Neural progenitor cell (in vitro differentiated cells): ENCODE results near the gene SUGCT. TPM values are rescaled to one million over a fixed set of nuclear protein-coding genes. Genes with fewer than 3 reads are reported as not detected.
A peak's percentile ranks its signal among the peaks of the same experiment; 100 is the strongest.

Experiments used
- DNase-seq: peaks from one replicate; pipeline ENCODE4 v3.0.0-alpha.2; 2016; ENCODE audit warnings: low spot score
- H2AFZ ChIP-seq: fragments of 200-600 bp; sonication (generic); replicated peaks from 2 replicates; pipeline ENCODE4 v1.6.1; 2016; ENCODE audit warnings: antibody characterized with exemption
- H3F3A ChIP-seq: fragments of 200-600 bp; sonication (generic); 2 replicates; pipeline ENCODE4 v1.6.1; 2016; ENCODE audit warnings: antibody characterized with exemption, low read depth
- H3K27ac ChIP-seq: fragments of 200-600 bp; sonication (generic); 2 replicates; pipeline ENCODE4 v1.5.1; 2016; ENCODE audit warnings: mild to moderate bottlenecking
- H3K27me3 ChIP-seq: fragments of 200-600 bp; sonication (generic); 2 replicates; pipeline ENCODE4 v1.6.1; 2016; ENCODE audit warnings: mild to moderate bottlenecking, moderate library complexity
- H3K36me3 ChIP-seq: fragments of 200-600 bp; sonication (generic); 2 replicates; pipeline ENCODE4 v1.5.1; 2016
- H3K4me1 ChIP-seq: fragments of 200-600 bp; sonication (generic); 2 replicates; pipeline ENCODE4 v1.6.1; 2016; ENCODE audit warnings: mixed run types
- H3K4me2 ChIP-seq: fragments of 200-600 bp; sonication (generic); 2 replicates; pipeline ENCODE4 v1.6.1; 2016
- H3K4me3 ChIP-seq: fragments of 200-600 bp; sonication (generic); 2 replicates; pipeline ENCODE4 v1.5.1; 2016
- H3K79me2 ChIP-seq: fragments of 200-600 bp; sonication (generic); 2 replicates; pipeline ENCODE4 v1.6.1; 2016; ENCODE audit warnings: low read depth
- H3K9ac ChIP-seq: fragments of 200-600 bp; sonication (generic); 2 replicates; pipeline ENCODE4 v1.6.1; 2016
- H3K9me3 ChIP-seq: fragments of 200-600 bp; sonication (generic); 2 replicates; pipeline ENCODE4 v1.5.1; 2016; ENCODE audit warnings: low read depth
- H4K20me1 ChIP-seq: fragments of 200-600 bp; sonication (generic); 2 replicates; pipeline ENCODE4 v1.6.1; 2016; ENCODE audit warnings: low read depth
- H3K27ac Mint-ChIP-seq: 3 replicates; pipeline ENCODE4 v1.8.0; 2021; ENCODE audit warnings: mixed read lengths
- H3K27me3 Mint-ChIP-seq: 2 replicates; pipeline ENCODE4 v1.8.0; 2022; ENCODE audit warnings: low read depth, mild to moderate bottlenecking, inconsistent platforms, moderate library complexity, mixed read lengths; ENCODE audit not compliant: insufficient read depth
- H3K36me3 Mint-ChIP-seq: 3 replicates; pipeline ENCODE4 v1.8.0; 2021; ENCODE audit warnings: mixed read lengths
- H3K4me1 Mint-ChIP-seq: 3 replicates; pipeline ENCODE4 v1.8.0; 2021; ENCODE audit warnings: mixed read lengths
- H3K4me3 Mint-ChIP-seq: 3 replicates; pipeline ENCODE4 v1.8.0; 2021; ENCODE audit warnings: mild to moderate bottlenecking, moderate library complexity, mixed read lengths
- H3K9me3 Mint-ChIP-seq: 3 replicates; pipeline ENCODE4 v1.8.0; 2020; ENCODE audit warnings: mixed read lengths
- CTCF ChIP-seq: fragments of 200-600 bp; sonication (generic); IDR thresholded peaks from 2 replicates; pipeline ENCODE4 v1.5.1; 2017; ENCODE audit warnings: antibody characterized with exemption, mild to moderate bottlenecking
- EZH2 ChIP-seq: fragments of 200-600 bp; sonication (generic); IDR thresholded peaks from 2 replicates; pipeline ENCODE4 v1.6.1; 2017; ENCODE audit warnings: antibody characterized with exemption, mild to moderate bottlenecking, moderate library complexity
- EZH2phosphoT487 ChIP-seq: fragments of 200-600 bp; sonication (generic); IDR thresholded peaks from 2 replicates; pipeline ENCODE4 v1.6.1; 2017; ENCODE audit warnings: antibody characterized with exemption
- total RNA-seq: library from RNA; depleted of rRNA; stranded (reverse); fragments of >200 nt; gene quantifications from 2 replicates; pipeline ENCODE4 v1.2.3, GENCODE V29; 2015; ENCODE audit warnings: low replicate concordance

SUGCT gene
- total RNA-seq, 1 donor from 2014 or later, result 10.1 TPM

GRCh38 chr7:40716052-40716451, 581.2 kb downstream of the SUGCT start:
- no peak for DNase-seq
- no peak for TF ChIP-seq EZH2phosphoT487
- H3K27me3 ChIP-seq, result no peaks in the 10 kb centered on the region
- Mint-ChIP-seq H3K4me3 (no peak overlapping the region), H3K27ac (no peak overlapping the region), H3K27me3 (no peaks in the 10 kb centered on the region), H3K9me3 (no peaks in the 10 kb centered on the region), H3K4me1 (peaks cover 4% of the 10 kb centered on the region), H3K36me3 (no peaks in the 10 kb centered on the region)
- no peaks in the 10 kb centered on the region for H3K79me2 ChIP-seq
- H3K9me3 ChIP-seq, result no peaks in the 10 kb centered on the region
- no peak overlapping the region for H3K9ac ChIP-seq
- peaks cover 20% of the 10 kb centered on the region for H3K4me1 ChIP-seq
- H3F3A ChIP-seq, result no peaks in the 10 kb centered on the region
- no peak overlapping the region for H3K4me2 ChIP-seq
- H3K27ac ChIP-seq, result no peak overlapping the region
- no peaks in the 10 kb centered on the region for H4K20me1 ChIP-seq
- no peaks in the 10 kb centered on the region for H3K36me3 ChIP-seq
- no peak overlapping the region for H3K4me3 ChIP-seq
- H2AFZ ChIP-seq, result peak overlapping the region; percentile 43

- Mint-ChIP-seq H3K4me1 (peaks cover 4% of the 10 kb centered on the region), H3K27me3 (no peaks in the 10 kb centered on the region), H3K36me3 (no peaks in the 10 kb centered on the region), H3K4me3 (no peak overlapping the region), H3K9me3 (no peaks in the 10 kb centered on the region), H3K27ac (no peak overlapping the region)
- Histone ChIP-seq H3K9me3 (no peaks in the 10 kb centered on the region), H3K9ac (no peak overlapping the region), H4K20me1 (no peaks in the 10 kb centered on the region), H3K27me3 (no peaks in the 10 kb centered on the region), H3F3A (no peaks in the 10 kb centered on the region), H3K27ac (peak overlapping the region; percentile 17), H3K4me2 (peak overlapping the region; percentile 31), H3K79me2 (no peaks in the 10 kb centered on the region), H2AFZ (peak overlapping the region; percentile 52), H3K4me1 (peaks cover 20% of the 10 kb centered on the region), H3K4me3 (no peak overlapping the region), H3K36me3 (no peaks in the 10 kb centered on the region)
- peak; percentile 56 for DNase-seq
- TF ChIP-seq EZH2phosphoT487, result no peak
- no peak for TF ChIP-seq CTCF
Observed at GRCh38 chr7:40717242-40717641, 582.4 kb downstream of the SUGCT start.

- Histone ChIP-seq H3K4me3 (no peak overlapping the region), H3K9ac (no peak overlapping the region), H3F3A (no peaks in the 10 kb centered on the region), H2AFZ (no peak overlapping the region), H4K20me1 (no peaks in the 10 kb centered on the region), H3K27me3 (no peaks in the 10 kb centered on the region), H3K4me1 (peaks cover 20% of the 10 kb centered on the region), H3K9me3 (no peaks in the 10 kb centered on the region), H3K36me3 (no peaks in the 10 kb centered on the region), H3K79me2 (no peaks in the 10 kb centered on the region), H3K4me2 (no peak overlapping the region), H3K27ac (no peak overlapping the region)
- Mint-ChIP-seq H3K27me3 (no peaks in the 10 kb centered on the region), H3K9me3 (no peaks in the 10 kb centered on the region), H3K4me1 (peaks cover 4% of the 10 kb centered on the region), H3K36me3 (no peaks in the 10 kb centered on the region), H3K27ac (no peak overlapping the region), H3K4me3 (no peak overlapping the region)
- no peak for DNase-seq
- TF ChIP-seq CTCF (no peak), EZH2 (no peak), EZH2phosphoT487 (no peak)
Observed at GRCh38 chr7:40720416-40720815, 585.6 kb downstream of the SUGCT start.

- no peak overlapping the region for H3K27ac Mint-ChIP-seq
- Histone ChIP-seq H3K4me1 (peaks cover 11% of the 10 kb centered on the region), H3K4me2 (no peak overlapping the region), H3K9me3 (no peaks in the 10 kb centered on the region), H3K4me3 (no peak overlapping the region), H3K36me3 (no peaks in the 10 kb centered on the region), H3K79me2 (no peaks in the 10 kb centered on the region), H3K9ac (no peak overlapping the region), H3F3A (no peaks in the 10 kb centered on the region), H3K27me3 (no peaks in the 10 kb centered on the region), H3K27ac (no peak overlapping the region), H4K20me1 (no peaks in the 10 kb centered on the region), H2AFZ (no peak overlapping the region)
- DNase-seq, result no peak
- H3K4me1 Mint-ChIP-seq, result peaks cover 4% of the 10 kb centered on the region
- TF ChIP-seq EZH2 (no peak), EZH2phosphoT487 (no peak), CTCF (no peak)
- H3K9me3 Mint-ChIP-seq, result no peaks in the 10 kb centered on the region
- no peaks in the 10 kb centered on the region for H3K36me3 Mint-ChIP-seq
- H3K27me3 Mint-ChIP-seq, result no peaks in the 10 kb centered on the region
- H3K4me3 Mint-ChIP-seq, result no peak overlapping the region
Observed at GRCh38 chr7:40721342-40721949, 586.6 kb downstream of the SUGCT start.
